NT2/D1 (cell line): ENCODE results near the gene TNNC2.
"Not testable (repeated sequence)": the region's sequence is repeated elsewhere in the genome, so short reads cannot be mapped to it uniquely, and the experiment has no call there.

Experiments used
- DNase-seq: peaks from one replicate; pipeline ENCODE4 v3.0.0-alpha.2; 2011; ENCODE audit warnings: low read depth, low spot score
- H3K27me3 ChIP-seq: 2 replicates; pipeline ENCODE4 v1.6.0; 2011; ENCODE audit warnings: mild to moderate bottlenecking; ENCODE audit not compliant: insufficient read length, insufficient read depth
- H3K36me3 ChIP-seq: 2 replicates; pipeline ENCODE4 v1.6.1; 2011; ENCODE audit warnings: mild to moderate bottlenecking, low read length, mixed read lengths; ENCODE audit not compliant: insufficient read depth, insufficient read length
- H3K4me1 ChIP-seq: 2 replicates; pipeline ENCODE4 v1.5.1; 2011; ENCODE audit not compliant: insufficient read depth, insufficient read length
- H3K4me3 ChIP-seq: 2 replicates; pipeline ENCODE4 v1.5.1; 2011; ENCODE audit warnings: low read depth; ENCODE audit not compliant: insufficient read length
- H3K9ac ChIP-seq: 2 replicates; pipeline ENCODE4 v1.6.0; 2011; ENCODE audit warnings: low read depth; ENCODE audit not compliant: insufficient read length
- H3K9me3 ChIP-seq: 2 replicates; pipeline ENCODE4 v1.5.1; 2011; ENCODE audit warnings: mild to moderate bottlenecking, low read length; ENCODE audit not compliant: insufficient read depth
- SUZ12 ChIP-seq: IDR thresholded peaks from 2 replicates; pipeline ENCODE4 v1.6.1; 2011; ENCODE audit not compliant: insufficient read length, insufficient read depth; ENCODE audit errors: extremely low read depth
- YY1 ChIP-seq: IDR thresholded peaks from 2 replicates; pipeline ENCODE4 v1.6.1; 2011; ENCODE audit not compliant: insufficient read length, insufficient read depth
- ZNF274 ChIP-seq: IDR thresholded peaks from 2 replicates; pipeline ENCODE4 v1.6.1; 2011; ENCODE audit warnings: mild to moderate bottlenecking, low read depth, low read length

TNNC2 gene

DNA sequence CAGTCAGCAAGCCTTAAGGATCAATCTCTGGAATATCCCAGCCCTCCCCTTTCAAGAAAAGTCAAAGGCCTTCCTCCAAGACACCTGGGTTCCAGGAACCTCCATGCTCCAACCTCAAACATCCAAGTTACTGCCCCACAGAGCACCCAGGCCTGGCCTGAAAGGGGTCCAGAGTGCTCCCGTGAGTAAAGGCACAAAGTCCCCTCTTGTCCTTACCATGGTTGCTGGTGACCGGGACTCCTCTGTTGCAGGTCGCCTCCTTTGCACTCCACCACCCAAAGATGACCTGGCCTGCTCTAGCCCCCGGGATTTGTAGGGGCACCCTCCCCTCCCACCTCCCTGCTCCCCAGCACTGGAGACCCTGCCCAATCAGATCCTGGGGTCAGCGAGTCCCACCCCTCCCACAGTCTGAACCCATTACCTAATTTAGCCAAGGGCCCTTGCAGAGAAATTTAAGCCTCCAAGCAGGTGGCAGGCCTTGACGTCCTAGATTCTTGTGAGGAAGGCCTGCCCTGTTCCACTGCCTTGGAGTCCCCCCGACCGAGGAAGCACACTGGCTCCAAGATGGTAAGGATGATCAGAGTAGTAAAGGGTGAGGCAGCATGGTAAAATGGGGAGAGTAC, at the start of gene TNNC2:
Gene TNNC2 (minus strand): TSS at position 283 of the 623 bp plus-strand sequence. CDS start 64 bp downstream, at position 219.
- no peak within 1 kb of the TSS for H3K4me3 ChIP-seq
- no peaks in the 10 kb centered on the region for H3K9me3 ChIP-seq
- peaks cover 18% of the 10 kb centered on the region for H3K4me1 ChIP-seq
- no peaks in the 10 kb centered on the region for H3K27me3 ChIP-seq
- no peaks in the 10 kb centered on the region for H3K36me3 ChIP-seq
- TF ChIP-seq YY1 (no peak), ZNF274 (no peak)
- DNase-seq = no peak
- no peak within 1 kb of the TSS for H3K9ac ChIP-seq

DNA sequence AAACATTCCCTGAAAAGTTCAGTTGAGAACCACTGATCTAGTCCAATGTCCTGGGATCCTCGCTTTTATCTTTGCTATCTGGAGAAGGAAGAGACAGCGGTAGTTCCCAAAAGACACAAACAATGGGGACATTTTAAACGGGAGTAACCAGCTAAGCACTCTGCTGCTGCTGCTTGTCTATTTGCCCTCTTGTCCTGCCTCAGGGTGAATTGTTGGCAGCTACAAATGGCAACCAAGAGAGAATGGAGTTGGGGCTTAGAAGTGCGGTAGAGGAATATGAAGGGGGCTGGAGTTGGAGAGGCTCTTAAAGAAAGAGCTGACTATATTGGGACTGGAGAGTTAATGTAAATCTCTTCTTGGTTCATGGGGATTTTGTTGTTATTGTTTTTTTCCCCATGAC, 47.5 kb upstream of the TNNC2 start:
- H3K9ac ChIP-seq = no peak overlapping the region
- peaks cover 17% of the 10 kb centered on the region for H3K36me3 ChIP-seq
- peaks cover 7% of the 10 kb centered on the region for H3K4me1 ChIP-seq

DNA sequence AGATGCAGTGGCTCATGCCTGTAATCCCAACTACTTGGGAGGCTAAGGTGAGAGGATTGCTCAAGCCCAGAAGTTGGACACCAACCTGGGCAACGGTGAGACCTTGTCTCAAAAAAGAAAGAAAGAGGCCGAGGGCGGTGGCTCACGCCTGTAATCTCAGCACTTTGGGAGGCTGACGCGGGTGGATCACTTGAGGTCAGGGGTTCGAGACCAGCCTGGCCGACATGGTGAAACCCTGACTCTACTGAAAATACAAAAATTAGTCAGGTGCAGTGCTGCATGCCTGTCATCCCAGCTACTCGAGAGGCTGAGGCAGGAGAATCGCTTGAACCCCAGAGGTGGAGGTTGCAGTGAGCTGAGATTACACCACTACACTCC, 47.0 kb upstream of the TNNC2 start:
- not testable (repeated sequence) for H3K9ac ChIP-seq, H3K27me3 ChIP-seq, H3K9me3 ChIP-seq, DNase-seq, H3K4me1 ChIP-seq, H3K4me3 ChIP-seq
- peaks cover 17% of the 10 kb centered on the region for H3K36me3 ChIP-seq

More for the DNA sequence above, 47.5 kb upstream of the TNNC2 start:
- TF ChIP-seq SUZ12 (no peak), ZNF274 (no peak), YY1 (no peak)
- no peak for DNase-seq
- Histone ChIP-seq H3K4me3 (no peak overlapping the region), H3K27me3 (no peaks in the 10 kb centered on the region), H3K9me3 (no peaks in the 10 kb centered on the region)

DNA sequence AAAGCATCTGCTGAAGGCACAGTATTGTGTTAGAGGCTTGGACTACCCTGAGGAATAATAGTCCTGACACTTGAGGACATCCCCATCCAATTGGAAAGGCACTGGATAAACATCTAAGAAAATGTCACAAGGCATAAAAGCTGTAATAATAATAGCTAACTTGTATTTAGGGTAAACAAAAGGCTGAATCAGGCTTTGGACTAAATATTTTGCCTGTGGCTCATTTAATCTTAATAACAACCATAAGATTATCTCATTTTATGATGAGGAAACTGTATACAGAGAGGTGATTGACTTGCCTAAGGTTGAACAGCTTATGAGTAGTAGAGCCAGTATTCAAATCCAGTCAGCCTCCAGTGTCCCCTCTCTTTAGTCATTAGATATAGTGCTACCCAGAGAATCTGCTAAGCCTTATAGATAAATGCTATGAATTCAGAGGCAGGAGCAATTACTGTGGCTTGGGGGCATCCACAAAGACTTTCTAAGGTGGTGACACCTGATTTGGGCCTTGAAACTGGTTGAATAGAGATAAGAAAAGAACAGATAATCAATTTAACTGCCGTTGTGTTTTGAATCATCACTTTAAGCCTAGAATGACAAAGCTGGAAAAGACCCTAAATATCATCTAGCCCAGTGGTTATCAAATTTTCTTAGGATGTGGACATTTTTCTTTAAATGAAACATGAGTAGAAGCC, 46.4 kb upstream of the TNNC2 start:
- peaks cover 7% of the 10 kb centered on the region for H3K4me1 ChIP-seq
- no peak for TF ChIP-seq YY1
- TF ChIP-seq ZNF274 = no peak
- TF ChIP-seq SUZ12 = no peak
- no peak overlapping the region for H3K9ac ChIP-seq
- no peaks in the 10 kb centered on the region for H3K27me3 ChIP-seq
- peaks cover 17% of the 10 kb centered on the region for H3K36me3 ChIP-seq
- DNase-seq = no peak
- H3K9me3 ChIP-seq = no peaks in the 10 kb centered on the region
- H3K4me3 ChIP-seq = no peak overlapping the region

DNA sequence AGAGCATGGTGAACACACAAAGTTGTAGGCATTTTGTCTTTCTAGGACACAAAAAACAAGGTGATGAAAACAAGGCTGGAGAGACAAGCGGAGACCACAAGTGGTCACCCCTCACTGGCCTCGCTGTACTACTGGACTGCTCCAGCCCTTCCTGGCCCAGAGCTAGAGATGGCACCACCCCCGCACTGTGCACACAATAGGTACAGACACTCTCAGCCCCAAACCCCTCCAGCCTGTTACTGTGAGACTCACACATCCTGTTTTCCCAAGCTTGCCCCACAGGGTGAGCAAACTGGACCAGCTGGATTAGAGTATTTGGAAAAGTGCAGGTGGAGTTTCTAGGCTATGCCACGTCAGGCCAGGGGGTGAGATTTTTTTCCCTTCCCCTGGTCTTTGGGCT, 45.5 kb upstream of the TNNC2 start:
- H3K4me1 ChIP-seq = no peaks in the 10 kb centered on the region

DNA sequence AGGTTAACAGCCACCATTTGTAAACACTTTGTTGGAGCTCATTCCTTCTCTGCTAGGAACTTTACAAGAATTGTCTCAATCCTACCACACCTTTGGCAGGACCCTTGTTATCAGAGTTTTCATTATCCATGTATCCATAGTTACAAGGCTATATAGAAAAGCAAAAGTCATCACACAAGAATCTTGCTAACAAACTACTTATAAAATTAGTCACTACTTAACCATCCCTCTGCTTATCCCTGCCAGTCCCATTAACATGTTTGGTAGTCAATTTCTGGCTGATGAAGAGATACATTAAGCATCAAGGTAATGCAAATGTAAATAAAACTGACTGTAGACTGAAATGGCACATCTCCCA, 40.7 kb upstream of the TNNC2 start:
- Histone ChIP-seq H3K36me3 (no peaks in the 10 kb centered on the region), H3K27me3 (no peaks in the 10 kb centered on the region), H3K4me3 (no peak overlapping the region), H3K9ac (no peak overlapping the region), H3K9me3 (no peaks in the 10 kb centered on the region), H3K4me1 (no peaks in the 10 kb centered on the region)
- no peak for DNase-seq
- TF ChIP-seq ZNF274 (no peak), YY1 (no peak), SUZ12 (no peak)

More for the DNA sequence above, 45.5 kb upstream of the TNNC2 start:
- peaks cover 11% of the 10 kb centered on the region for H3K36me3 ChIP-seq
- no peak for DNase-seq
- H3K9ac ChIP-seq = no peak overlapping the region
- H3K4me3 ChIP-seq = no peak overlapping the region
- TF ChIP-seq ZNF274 (no peak), SUZ12 (no peak), YY1 (no peak)
- H3K9me3 ChIP-seq = no peaks in the 10 kb centered on the region
- H3K27me3 ChIP-seq = no peaks in the 10 kb centered on the region

DNA sequence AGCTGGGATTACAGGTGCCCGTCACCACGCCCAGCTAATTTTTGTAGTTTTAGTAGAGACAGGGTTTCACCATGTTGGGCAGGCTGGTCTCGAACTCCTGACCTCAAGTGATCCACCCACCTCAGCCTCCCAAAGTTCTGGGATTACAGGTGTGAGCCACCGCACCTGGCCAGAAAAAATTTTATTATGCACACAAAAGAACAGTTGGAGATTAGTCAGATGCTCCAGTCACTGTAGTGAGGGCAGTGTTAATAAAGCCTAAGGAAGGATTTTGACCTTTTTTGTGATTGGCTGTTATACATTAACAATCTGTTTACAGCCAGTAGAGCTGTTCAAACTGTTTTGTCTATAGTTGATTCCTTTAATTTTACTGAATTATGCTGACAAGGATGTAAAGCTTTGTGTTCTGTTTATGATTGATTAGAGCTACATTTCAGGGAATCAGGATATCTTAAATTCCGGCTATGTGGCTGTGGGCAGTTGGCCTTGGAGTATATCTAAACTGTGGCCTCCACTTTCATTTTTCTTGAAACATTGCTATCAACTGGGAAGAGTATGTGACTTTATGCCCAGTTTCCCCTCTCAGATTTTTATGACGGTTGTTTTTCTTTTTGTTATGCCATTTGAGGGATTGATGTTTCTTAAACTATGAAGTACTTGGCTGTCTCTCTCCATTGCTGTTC, 40.2 kb upstream of the TNNC2 start:
- TF ChIP-seq YY1 (no peak), ZNF274 (no peak), SUZ12 (no peak)
- Histone ChIP-seq H3K4me1 (no peaks in the 10 kb centered on the region), H3K9me3 (no peaks in the 10 kb centered on the region), H3K36me3 (no peaks in the 10 kb centered on the region), H3K4me3 (no peak overlapping the region), H3K27me3 (no peaks in the 10 kb centered on the region), H3K9ac (no peak overlapping the region)
- no peak for DNase-seq
